HepG2 (cell line): ENCODE measurements around the gene ASTN2. TPM values are rescaled to one million over a fixed set of nuclear protein-coding genes. Genes with fewer than 3 reads are reported as not detected.

Source experiments
- ATAC-seq: fragments of 200-7000 bp; cut with Tn5 transposase; 3 replicates; pipeline ENCODE4 v1.9.1; 2020; ENCODE audit warnings: mild to moderate bottlenecking, moderate library complexity
- BruUV-seq: library from RNA; stranded (reverse); fragments of 400-500 nt; replicated peaks from 2 replicates; lab custom pipeline; 2021; lab: Mats Ljungman, UMichigan
- CTCF ChIA-PET: fragments of 300-600 bp; formaldehyde crosslinking; extraction: SDS; loops from one replicate; lab custom pipeline; 2021; ENCODE audit warnings: low total read pairs, inconsistent platforms, low intra/inter-chr PET ratio; lab: Yijun Ruan, JAX
- POLR2A ChIA-PET: fragments of 350-600 bp; sonication (Branson Sonifier 250); formaldehyde crosslinking; loops from one replicate; lab custom pipeline; 2020; ENCODE audit warnings: antibody characterized with exemption, inconsistent platforms; lab: Yijun Ruan, JAX
- DNase-seq: peaks from one replicate; pipeline ENCODE4 v3.0.0-alpha.2; 2015; ENCODE audit warnings: low spot score
- FAIRE-seq: peaks from 3 replicates; lab custom pipeline; 2011; peaks lifted over from hg19 to GRCh38; lab: Jason Lieb, UNC
- H2AFZ ChIP-seq: one replicate; pipeline ENCODE4 v1.6.1; 2011; ENCODE audit warnings: low read length, inconsistent platforms
- H3K27ac ChIP-seq: fragments of 300-600 bp; 3 replicates; pipeline ENCODE4 v1.8.0; 2011; ENCODE audit warnings: mixed run types, mild to moderate bottlenecking, mixed read lengths, low read length, inconsistent platforms; ENCODE audit not compliant: insufficient read depth; ENCODE audit errors: extremely low read length
- H3K27me3 ChIP-seq, 2 experiments: fragments of 200-600 bp in 1 of 2; 2 replicates in 1 of 2; 3 replicates in 1 of 2; pipeline versions ENCODE4 v1.6.0 to v1.8.0; 2011; ENCODE audit warnings: low read length in 2 of 2, mild to moderate bottlenecking in 2 of 2, moderate library complexity in 2 of 2, inconsistent platforms in 1 of 2; ENCODE audit not compliant: insufficient read depth in 2 of 2, control insufficient read depth in 1 of 2
- H3K36me3 ChIP-seq, 2 experiments: fragments of 200-600 bp in 1 of 2; replicated peaks in 1 of 2; 2 replicates in 1 of 2; 3 replicates in 1 of 2; pipeline versions ENCODE4 v1.5.1 to v1.8.0; 2011; ENCODE audit warnings: low read length in 2 of 2, inconsistent platforms in 1 of 2; ENCODE audit not compliant: insufficient read depth in 2 of 2, control insufficient read depth in 1 of 2
- H3K4me1 ChIP-seq: 2 replicates; pipeline ENCODE4 v1.5.1; 2012; ENCODE audit warnings: low read length, inconsistent platforms; ENCODE audit not compliant: insufficient read depth
- H3K4me2 ChIP-seq: 2 replicates; pipeline ENCODE4 v1.6.0; 2011; ENCODE audit warnings: low read depth, low read length, inconsistent platforms
- H3K4me3 ChIP-seq, 3 experiments: fragments of 200-600 bp in 1 of 3; sonication (generic), shearing (Covaris generic) in 1 of 3; replicated peaks in 1 of 3; 2 replicates each; pipeline ENCODE4 v1.5.1; 2011 to 2016; ENCODE audit warnings: low read length in 3 of 3, inconsistent platforms in 2 of 3, low read depth in 2 of 3, mild to moderate bottlenecking in 2 of 3, control low read depth in 1 of 3, mixed read lengths in 1 of 3; ENCODE audit not compliant: insufficient read depth in 1 of 3
- H3K79me2 ChIP-seq: one replicate; pipeline ENCODE4 v1.6.1; 2011; ENCODE audit warnings: low read length, inconsistent platforms; ENCODE audit not compliant: insufficient read depth
- H3K9ac ChIP-seq: 2 replicates; pipeline ENCODE4 v1.6.0; 2011; ENCODE audit warnings: mild to moderate bottlenecking, low read depth, low read length, inconsistent platforms; ENCODE audit not compliant: insufficient read depth
- H3K9me3 ChIP-seq: 2 replicates; pipeline ENCODE4 v1.5.1; 2012; ENCODE audit warnings: mild to moderate bottlenecking, low read length
- H4K20me1 ChIP-seq: 2 replicates; pipeline ENCODE4 v1.6.0; 2011; ENCODE audit warnings: inconsistent platforms, mild to moderate bottlenecking, low read length, moderate library complexity; ENCODE audit not compliant: insufficient read depth
- ATF7 ChIP-seq, 2 experiments: fragments of 450-650 bp in 1 of 2; sonication (generic) in 1 of 2; formaldehyde crosslinking in 1 of 2; IDR thresholded peaks; 2 replicates each; pipeline versions ENCODE4 v1.4.0 to v1.6.1; 2016 to 2020; ENCODE audit warnings: antibody characterized with exemption in 1 of 2, mild to moderate bottlenecking in 1 of 2, missing genetic modification reagents in 1 of 2
- BHLHE40 ChIP-seq: IDR thresholded peaks from 2 replicates; pipeline ENCODE4 v1.6.1; 2011; ENCODE audit warnings: low read length, improper control_type of control experiment
- FOXO1 ChIP-seq: sonication (generic); formaldehyde crosslinking; IDR thresholded peaks from 2 replicates; pipeline ENCODE4 v1.4.0; 2020; ENCODE audit warnings: missing genetic modification reagents
- GABPA ChIP-seq, 2 experiments: IDR thresholded peaks; 2 replicates each; pipeline ENCODE4 v1.6.1; 2011 to 2016; ENCODE audit warnings: low read depth in 2 of 2, low read length in 1 of 2, missing biosample characterization in 1 of 2, missing genetic modification characterization in 1 of 2
- MXD4 ChIP-seq: IDR thresholded peaks from 2 replicates; pipeline ENCODE4 v1.6.1; 2016; ENCODE audit warnings: mild to moderate bottlenecking, missing biosample characterization, missing genetic modification reagents
- SAP130 ChIP-seq: IDR thresholded peaks from 2 replicates; pipeline ENCODE4 v1.6.1; 2016; ENCODE audit warnings: low read depth
- SMARCE1 ChIP-seq: fragments of 450-650 bp; IDR thresholded peaks from 2 replicates; pipeline ENCODE4 v1.6.1; 2017; ENCODE audit warnings: borderline replicate concordance
- SSRP1 ChIP-seq: IDR thresholded peaks from 2 replicates; pipeline ENCODE4 v1.6.1; 2016; ENCODE audit warnings: control low read depth
- ZMAT3 ChIP-seq: sonication (generic); formaldehyde crosslinking; conservative IDR thresholded peaks from 2 replicates; pipeline ENCODE4 v1.7.0; 2021; ENCODE audit warnings: missing genetic modification reagents
- ZNF12 ChIP-seq: sonication (generic); formaldehyde crosslinking; IDR thresholded peaks from 2 replicates; pipeline ENCODE4 v1.5.0; 2020; ENCODE audit warnings: missing genetic modification reagents
- ZNF251 ChIP-seq: sonication (generic); formaldehyde crosslinking; IDR thresholded peaks from 2 replicates; pipeline ENCODE4 v1.9.0; 2021; ENCODE audit warnings: mild to moderate bottlenecking, missing genetic modification reagents
- ZNF563 ChIP-seq: sonication (generic); formaldehyde crosslinking; IDR thresholded peaks from 2 replicates; pipeline ENCODE4 v1.8.0; 2022; ENCODE audit warnings: mild to moderate bottlenecking, moderate library complexity, missing genetic modification reagents
- ZNF564 ChIP-seq: sonication (generic); formaldehyde crosslinking; IDR thresholded peaks from 2 replicates; pipeline ENCODE4 v1.8.1; 2023; ENCODE audit warnings: mild to moderate bottlenecking, missing genetic modification reagents
- ZNF615 ChIP-seq: sonication (generic); formaldehyde crosslinking; IDR thresholded peaks from 2 replicates; pipeline ENCODE4 v1.5.0; 2020; ENCODE audit warnings: mild to moderate bottlenecking, missing genetic modification reagents, borderline replicate concordance
- ZNF790 ChIP-seq: sonication (generic); formaldehyde crosslinking; IDR thresholded peaks from 2 replicates; pipeline ENCODE4 v1.8.0; 2022; ENCODE audit warnings: missing genetic modification reagents, mild to moderate bottlenecking, borderline replicate concordance
- ZNF792 ChIP-seq: IDR thresholded peaks from 2 replicates; pipeline ENCODE4 v1.6.1; 2016
- ZSCAN21 ChIP-seq: sonication (generic); formaldehyde crosslinking; IDR thresholded peaks from 2 replicates; pipeline ENCODE4 v1.8.0; 2022; ENCODE audit warnings: mild to moderate bottlenecking, missing genetic modification reagents, moderate library complexity, borderline replicate concordance
- ZSCAN31 ChIP-seq: sonication (generic); formaldehyde crosslinking; IDR thresholded peaks from 2 replicates; pipeline ENCODE4 v1.5.0; 2020; ENCODE audit warnings: low read depth, mild to moderate bottlenecking, missing genetic modification reagents
- WGBS: methylation state at CpG from one replicate; pipeline ENCODE4 v1.1.6; 2017; ENCODE audit warnings: low lambda C conversion rate; 5-methylcytosine and 5-hydroxymethylcytosine counted together
- in situ Hi-C: cut with HindIII; loops from 2 replicates; pipeline ENCODE4 v1.10.0; 2017; ENCODE audit warnings: low pct_unique_long_range_greater_than_20kb; ENCODE audit not compliant: extremely low pct_ligation_motif_present
- intact Hi-C: fragments of 100-400 bp; cut with micrococcal nuclease; formaldehyde crosslinking; loops from one replicate; pipeline ENCODE4 v1.10.0; 2022; ENCODE audit not compliant: unreplicated experiment
- polyA plus RNA-seq, 8 experiments: library from polyadenylated mRNA; depleted of rRNA in 3 of 8; stranded (reverse) in 7 of 8; unstranded in 1 of 8; fragments of >200 nt; fragmentation: Illumina TruSeq in 4 of 8; extraction: Trizol in 4 of 8; gene quantifications; 2 replicates each; pipeline versions ENCODE4 v1.2.1 to v1.2.3, GENCODE V29; 2011 to 2016; ENCODE audit warnings: low read depth in 4 of 8, missing spikeins in 1 of 8, mixed read lengths in 1 of 8; ENCODE audit not compliant: insufficient read depth in 1 of 8
- total RNA-seq, 5 experiments: library from RNA; depleted of rRNA; stranded (reverse); fragments of >200 nt; fragmentation: Illumina TruSeq; extraction: Trizol; gene quantifications; 2 replicates each; pipeline ENCODE4 v1.2.3, GENCODE V29; 2016; ENCODE audit warnings: low read depth in 1 of 5
- TF ChIP-seq, protein P1 (sequence below): IDR thresholded peaks from 2 replicates; pipeline ENCODE4 v1.6.1; 2018; ENCODE audit warnings: missing genetic modification reagents

ASTN2 gene
- total and polyA plus RNA-seq, 2 of the 13 experiments (the other 11 are each of a cell fraction or from before 2014, with no cell fraction given): 5.2 to 13.5 TPM

DNA sequence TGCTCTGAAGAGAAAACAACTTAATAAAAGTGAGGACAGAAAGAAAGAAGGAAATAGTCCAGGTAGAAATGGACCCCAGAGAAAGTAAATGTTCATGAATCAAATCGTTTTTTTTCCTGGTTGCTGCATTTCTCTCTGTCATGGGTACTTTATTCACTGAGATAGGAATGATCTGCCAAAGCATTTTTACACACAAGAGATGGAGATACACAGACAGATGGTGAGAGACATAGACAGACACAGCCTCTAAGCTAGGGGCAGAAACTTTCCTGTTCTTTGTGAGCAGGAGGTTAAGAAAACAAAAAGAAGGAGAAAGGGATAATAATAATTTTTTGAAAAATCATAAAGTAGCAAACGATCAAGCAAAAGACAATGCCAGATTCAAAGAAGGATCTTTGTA, 73.7 kb downstream of the ASTN2 start:
- no TSS peak for BruUV-seq
- no peaks in the 10 kb centered on the region for H3K36me3 ChIP-seq
- H3K4me3 ChIP-seq: no peak overlapping the region
- FAIRE-seq (no peak), ATAC-seq (no peak), DNase-seq (no peak)
- POLR2A ChIA-PET: no interaction called here
- no peak overlapping the region for H3K9ac ChIP-seq
- WGBS: 0% methylated on average over 2 of the region's 2 CpGs
- no peaks in the 10 kb centered on the region for H3K27me3 ChIP-seq
- H3K9me3 ChIP-seq: no peaks in the 10 kb centered on the region
- H4K20me1 ChIP-seq: no peaks in the 10 kb centered on the region
- CTCF ChIA-PET: no interaction called here
- intact Hi-C loops: no loop called here
- in situ Hi-C loops: no loop called here
- H3K79me2 ChIP-seq: no peaks in the 10 kb centered on the region
- TF ChIP-seq ATF7 (IDR thresholded peaks at IDR 0.05): no peak
- TF ChIP-seq ATF7 (CRISPR knock-in tag; IDR thresholded peaks at IDR 0.05): no peak
- no peak for TF ChIP-seq ZNF563
- no peak for TF ChIP-seq BHLHE40
- TF ChIP-seq ZNF564 (CRISPR knock-in tag): no peak
- no peak for TF ChIP-seq ZNF792 (CRISPR knock-in tag)
- TF ChIP-seq ZNF12 (CRISPR knock-in tag): no peak
- TF ChIP-seq, protein P1, sequence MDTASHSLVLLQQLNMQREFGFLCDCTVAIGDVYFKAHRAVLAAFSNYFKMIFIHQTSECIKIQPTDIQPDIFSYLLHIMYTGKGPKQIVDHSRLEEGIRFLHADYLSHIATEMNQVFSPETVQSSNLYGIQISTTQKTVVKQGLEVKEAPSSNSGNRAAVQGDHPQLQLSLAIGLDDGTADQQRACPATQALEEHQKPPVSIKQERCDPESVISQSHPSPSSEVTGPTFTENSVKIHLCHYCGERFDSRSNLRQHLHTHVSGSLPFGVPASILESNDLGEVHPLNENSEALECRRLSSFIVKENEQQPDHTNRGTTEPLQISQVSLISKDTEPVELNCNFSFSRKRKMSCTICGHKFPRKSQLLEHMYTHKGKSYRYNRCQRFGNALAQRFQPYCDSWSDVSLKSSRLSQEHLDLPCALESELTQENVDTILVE (CRISPR knock-in tag): no peak
- TF ChIP-seq ZMAT3: no peak
- no peak for TF ChIP-seq ZSCAN31 (CRISPR knock-in tag)
- no peak for TF ChIP-seq ZNF615 (CRISPR knock-in tag)
- TF ChIP-seq SAP130 (CRISPR knock-in tag): no peak
- TF ChIP-seq FOXO1 (CRISPR knock-in tag): no peak
- no peak for TF ChIP-seq ZNF251 (CRISPR knock-in tag)
- TF ChIP-seq GABPA (IDR thresholded peaks at IDR 0.05; ENCODE audit: low read depth, low read length): no peak
- no peak for TF ChIP-seq GABPA (CRISPR knock-in tag; IDR thresholded peaks at IDR 0.05; ENCODE audit: low read depth)
- no peak for TF ChIP-seq SMARCE1
- no peak for TF ChIP-seq ZNF790 (CRISPR knock-in tag)
- no peak for TF ChIP-seq ZSCAN21 (CRISPR knock-in tag)
- no peak for TF ChIP-seq SSRP1 (CRISPR knock-in tag)
- TF ChIP-seq MXD4 (CRISPR knock-in tag): no peak
- no peak overlapping the region for H2AFZ ChIP-seq
- H3K4me2 ChIP-seq: no peak overlapping the region
- no peaks in the 10 kb centered on the region for H3K4me1 ChIP-seq
- H3K27ac ChIP-seq: no peak overlapping the region
